ENCODE results near the gene HIGD1B.

The HIGD1B gene

DNA sequence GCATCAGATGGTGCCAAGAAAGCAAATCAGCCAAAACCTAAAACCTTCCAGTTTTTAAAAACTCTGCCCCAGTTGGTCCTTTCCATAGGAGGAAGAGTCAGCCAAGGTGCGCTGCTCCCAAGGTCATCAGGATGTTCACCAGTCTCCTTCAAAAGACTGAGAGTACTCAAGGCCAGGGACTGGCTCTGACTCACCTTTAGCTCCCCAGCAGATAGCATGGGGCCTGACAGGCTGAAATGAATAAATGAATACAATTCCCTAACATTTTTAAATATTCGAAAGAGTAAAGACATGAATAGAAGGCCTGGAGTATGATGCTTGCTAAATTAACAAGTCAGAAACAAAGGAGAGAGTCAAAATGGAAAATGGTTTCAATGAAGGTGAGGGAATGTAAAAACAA lies 32.4 kb downstream of the HIGD1B start:
- no peak for DNase-seq

- no peak for DNase-seq
Observed at GRCh38 chr17:44881145-44881544, 33.5 kb downstream of the HIGD1B start.

DNA sequence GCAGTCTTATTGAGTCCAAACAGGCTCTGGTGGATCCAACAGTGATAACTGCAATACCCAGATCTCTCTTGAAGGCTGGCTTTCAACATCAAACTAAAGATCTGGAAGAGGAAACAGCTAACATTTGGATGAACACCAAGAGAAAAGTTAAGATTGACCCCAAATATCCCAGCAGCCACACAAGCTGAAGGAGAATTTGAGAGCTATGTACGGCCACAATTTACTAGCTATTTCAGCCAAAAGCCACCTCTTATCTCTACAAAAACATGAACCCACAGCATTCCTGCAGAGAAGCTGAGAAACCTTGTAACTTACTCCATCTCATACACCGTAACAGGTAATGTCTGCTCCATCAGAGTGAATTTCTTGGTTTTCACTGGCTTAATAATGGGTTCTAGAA lies 37.3 kb downstream of the HIGD1B start:
- no peak for DNase-seq

GRCh38 chr17:44887016-44887415 lies 39.3 kb downstream of the HIGD1B start:
- no peak for DNase-seq

DNA sequence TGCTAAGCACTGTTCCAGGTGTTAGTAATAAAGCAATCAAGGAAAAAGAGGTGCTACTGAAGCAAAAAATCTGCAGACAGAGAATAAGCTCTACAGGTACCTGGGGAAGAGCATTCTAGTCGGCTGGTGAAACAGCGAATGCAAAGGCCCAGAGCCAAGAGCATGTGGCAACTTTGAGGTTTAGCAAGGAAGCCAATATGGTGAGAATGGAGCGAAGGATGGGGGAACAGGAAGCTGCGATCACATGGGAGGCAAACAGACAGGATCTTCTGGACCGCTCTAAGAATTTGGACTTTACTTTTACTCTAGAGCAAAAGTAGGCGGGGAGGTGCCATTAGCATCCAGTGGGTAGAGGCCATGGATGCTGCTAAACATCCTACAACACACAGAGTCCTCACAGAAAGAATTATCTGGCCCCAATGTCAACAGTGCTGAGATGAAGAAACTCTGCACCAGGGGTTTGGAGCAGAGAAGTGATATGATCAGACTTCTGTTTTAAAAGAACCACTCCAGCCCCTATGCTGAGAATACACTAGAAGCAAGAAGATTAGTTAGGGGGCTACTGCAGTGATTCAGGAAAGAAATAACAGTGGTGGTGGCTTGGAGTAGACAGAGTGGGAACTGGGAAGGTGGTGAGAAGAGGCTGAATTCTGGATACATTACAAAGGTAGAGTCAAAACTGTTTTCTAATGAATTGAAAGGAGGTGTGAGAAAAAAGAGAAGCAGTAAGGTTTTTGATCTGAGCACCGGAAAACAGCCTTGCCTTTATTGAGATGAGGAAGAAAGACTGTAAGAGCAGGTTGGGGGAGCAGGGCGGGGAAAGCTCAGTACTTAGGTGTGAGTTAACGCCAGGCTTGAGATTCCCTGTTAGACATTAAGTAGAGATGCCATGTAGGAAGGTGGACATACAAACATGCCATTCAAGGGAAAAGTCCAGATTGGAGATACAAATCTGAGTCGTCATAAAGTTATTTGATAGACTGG lies 40.6 kb downstream of the HIGD1B start:
- DNase-seq = no peak

DNA sequence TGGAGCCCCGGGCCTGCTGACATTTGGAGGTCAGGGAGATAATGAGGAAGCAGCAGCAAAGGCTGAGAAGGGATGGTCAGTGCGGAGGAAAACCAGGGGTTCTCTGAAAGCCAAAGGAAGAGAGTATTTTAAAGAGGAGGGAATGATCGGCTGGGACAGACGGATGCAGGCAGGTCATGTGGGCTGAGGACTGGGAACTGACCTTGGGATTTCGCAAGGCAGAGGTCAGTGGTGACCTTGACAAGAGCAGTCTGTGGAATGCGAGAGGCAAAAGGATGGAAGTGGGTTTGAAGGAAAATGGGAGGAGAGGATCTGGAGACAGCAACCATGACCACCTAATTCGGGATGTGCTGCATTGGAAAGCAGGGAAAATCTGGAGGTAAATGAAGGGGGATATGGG lies 41.3 kb downstream of the HIGD1B start:
- DNase-seq = no peak

DNA sequence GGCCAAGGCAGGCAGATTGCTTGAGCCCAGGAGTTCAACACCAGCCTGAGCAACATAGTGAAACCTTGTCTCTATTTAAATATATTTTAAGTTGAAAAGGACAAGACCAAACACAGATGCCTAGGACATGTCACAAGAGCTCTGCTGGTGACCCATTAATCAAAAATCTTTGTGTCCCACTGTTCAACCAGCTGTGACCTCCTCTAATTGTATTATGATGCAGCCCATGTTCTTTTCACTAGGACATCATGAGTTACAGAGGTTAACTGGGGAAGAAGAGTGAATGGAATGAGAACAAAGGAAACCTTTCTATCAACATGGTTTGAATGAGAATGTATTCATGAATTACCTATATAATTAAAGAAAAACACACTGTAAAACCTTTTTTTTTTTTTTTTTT lies 44.6 kb downstream of the HIGD1B start:
- DNase-seq = no peak

GRCh38 chr17:44894642-44895041 lies 47.0 kb downstream of the HIGD1B start:
- no peak for DNase-seq

- no peak for DNase-seq
Observed at GRCh38 chr17:44898768-44899073, 51.0 kb downstream of the HIGD1B start.

DNA sequence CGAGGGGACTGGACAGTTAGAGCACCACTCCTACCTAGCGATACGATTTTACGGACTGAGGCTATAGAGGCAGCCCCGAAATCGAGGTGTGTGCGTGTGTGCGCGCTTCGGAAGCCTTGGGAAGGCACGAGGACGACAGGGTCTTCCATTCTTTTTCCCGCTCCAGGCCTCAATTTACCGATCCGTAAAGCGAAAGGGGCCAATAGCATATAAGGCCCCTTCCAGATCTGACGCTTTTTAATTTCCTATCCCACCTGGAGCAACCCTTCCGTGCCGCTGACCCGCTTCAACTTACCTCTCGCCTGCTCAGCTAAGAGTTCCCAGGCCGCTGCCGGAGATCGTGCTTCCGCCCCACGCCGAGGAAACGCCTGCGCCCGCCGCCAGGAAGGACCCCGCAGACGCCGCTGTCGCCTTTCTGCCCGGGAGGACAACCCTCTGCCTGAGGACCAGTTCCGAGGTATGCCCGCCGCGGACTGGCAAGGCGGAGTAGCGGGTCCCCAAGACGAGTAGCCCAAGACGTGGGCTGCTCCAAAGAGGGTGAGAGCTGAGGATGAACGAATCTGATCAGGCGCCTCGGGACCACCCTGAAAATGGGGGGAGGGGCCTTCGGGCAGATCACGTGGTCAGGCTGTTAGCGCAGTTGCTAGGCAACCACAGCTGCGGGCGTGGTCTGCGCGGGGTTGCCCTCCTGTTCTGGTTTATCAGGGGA lies 51.5 kb downstream of the HIGD1B start, which contains the start of gene EFTUD2:
EFTUD2 (minus strand) TSS at position 372 of the 709 bp plus-strand sequence. CDS start 4,924 bp downstream, outside the sequence.
- peak; percentile 97 for DNase-seq

All from NCI-H2171 treated with DMSO at 0.1 percent for 48 hours (cell line).